ENCODE results near the gene MS4A6E.
"Not testable (repeated sequence)": the region's sequence is repeated elsewhere in the genome, so short reads cannot be mapped to it uniquely, and the experiment has no call there.

The MS4A6E gene

DNA sequence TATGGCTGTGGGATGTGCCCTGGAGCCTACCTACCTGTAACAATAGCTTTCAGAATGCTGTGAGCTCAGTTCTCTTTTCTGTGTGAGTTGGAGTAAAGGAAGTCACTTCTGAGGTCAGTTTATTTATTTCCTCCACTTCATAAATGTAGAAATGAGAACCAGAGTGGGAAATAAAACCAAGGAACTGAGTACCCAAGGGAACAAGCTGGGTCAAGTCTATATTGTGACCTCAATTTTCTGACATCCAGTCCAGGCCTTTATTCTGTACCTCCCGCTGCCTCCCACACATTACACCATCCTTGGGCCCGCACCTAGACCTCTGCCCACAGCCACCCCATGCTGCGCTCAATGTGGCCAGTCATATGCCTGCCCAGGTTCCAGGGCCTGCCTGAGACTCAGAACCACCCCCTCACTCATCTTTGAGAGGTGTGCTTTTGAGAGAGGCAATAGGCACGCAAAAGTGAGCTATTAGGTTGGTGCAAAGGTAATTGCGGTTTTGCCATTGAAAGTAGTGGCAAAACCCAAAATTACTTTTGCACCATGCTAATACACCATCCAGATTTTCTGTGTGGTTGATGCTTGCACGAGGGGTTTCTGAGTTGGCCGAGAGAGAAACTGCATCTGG, 9.8 kb downstream of the MS4A6E start:
- peak; percentile 29 to 47 for DNase-seq

DNA sequence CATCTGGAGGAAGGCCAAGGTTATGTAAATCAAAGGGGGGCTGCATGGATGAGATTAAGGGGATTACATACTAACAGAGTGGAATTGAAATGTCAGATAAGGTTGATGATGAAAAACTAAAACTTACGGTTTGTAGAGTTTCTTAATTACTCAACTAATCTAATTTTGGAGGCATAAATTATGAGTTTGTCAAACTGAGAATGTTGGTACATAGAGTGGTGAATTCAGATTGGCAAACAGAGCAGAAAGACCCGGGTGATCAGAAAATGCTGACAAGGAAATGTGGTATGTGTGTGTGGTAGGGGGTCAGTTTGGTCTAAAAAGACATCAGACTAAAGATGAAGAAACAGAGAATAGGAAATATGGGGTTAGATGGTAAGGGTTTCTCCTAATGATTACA, 11.0 kb downstream of the MS4A6E start:
- no peak for DNase-seq

DNA sequence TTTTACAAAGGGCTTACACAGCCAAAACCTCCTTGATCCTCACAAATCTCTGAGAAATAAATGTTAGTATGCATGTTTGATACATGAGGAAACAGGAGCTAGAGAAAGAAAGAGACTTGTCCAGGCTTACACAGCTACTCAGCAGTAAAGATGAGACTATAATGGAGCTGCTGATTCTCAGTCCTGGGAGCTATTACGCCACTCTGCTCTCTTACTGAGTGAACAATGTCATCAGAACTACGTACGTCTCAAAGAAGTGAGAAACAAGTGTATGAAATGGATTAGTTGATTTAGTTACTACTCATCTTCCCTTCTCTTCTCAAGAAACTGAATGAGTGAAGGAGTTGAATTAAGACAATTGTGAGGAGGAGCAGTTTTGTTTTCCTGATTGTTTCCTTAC, 12.3 kb downstream of the MS4A6E start:
- no peak for DNase-seq

DNA sequence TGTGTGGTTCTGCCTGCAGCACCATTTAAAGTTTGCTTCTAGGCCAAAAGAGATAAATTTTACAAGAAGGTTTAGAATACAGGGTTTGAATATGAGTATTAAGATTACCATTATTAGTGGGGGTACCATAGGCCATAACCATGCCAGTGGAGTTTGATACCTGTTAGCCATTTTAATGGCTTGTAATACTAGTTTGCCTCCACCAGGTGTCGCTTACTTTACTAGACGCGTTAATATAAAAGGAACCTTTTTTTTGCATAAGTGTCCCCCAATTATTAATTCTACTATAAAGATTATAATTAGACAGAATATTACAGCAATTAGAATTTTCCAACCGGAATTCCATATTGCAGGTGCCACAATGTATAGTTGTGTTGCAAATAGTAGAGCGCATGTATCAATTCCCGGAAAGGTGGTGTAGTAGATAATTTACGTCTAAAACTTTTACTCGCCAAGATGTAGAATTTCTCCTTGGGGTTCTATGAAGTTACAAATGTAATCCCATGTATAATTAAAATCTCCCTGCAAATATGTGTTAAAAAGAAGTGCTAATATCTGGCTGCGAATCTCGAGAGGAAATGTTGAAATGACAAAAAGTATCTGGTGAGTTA, 16.1 kb downstream of the MS4A6E start:
- peak; percentile 42 to 65 for DNase-seq

DNA sequence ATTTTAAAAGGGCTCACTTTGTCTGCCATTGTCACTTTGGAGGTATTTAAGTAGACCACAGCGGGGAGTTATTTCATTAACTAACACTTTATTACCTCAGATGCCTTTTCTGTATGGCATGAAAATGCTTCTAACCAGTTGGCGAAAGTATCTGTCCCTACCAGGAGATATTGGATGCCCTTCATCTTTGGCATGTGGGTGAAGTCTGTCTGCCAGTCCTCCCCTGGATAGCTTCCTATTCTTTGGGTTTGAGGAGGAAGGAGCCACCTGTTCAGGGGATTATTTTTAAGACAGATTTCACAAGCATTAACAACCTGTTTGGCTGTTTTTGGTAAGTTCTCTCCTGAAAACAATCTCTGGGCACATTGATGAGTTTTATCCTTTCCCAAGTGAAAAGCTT, 17.1 kb downstream of the MS4A6E start:
- DNase-seq, result no peak

DNA sequence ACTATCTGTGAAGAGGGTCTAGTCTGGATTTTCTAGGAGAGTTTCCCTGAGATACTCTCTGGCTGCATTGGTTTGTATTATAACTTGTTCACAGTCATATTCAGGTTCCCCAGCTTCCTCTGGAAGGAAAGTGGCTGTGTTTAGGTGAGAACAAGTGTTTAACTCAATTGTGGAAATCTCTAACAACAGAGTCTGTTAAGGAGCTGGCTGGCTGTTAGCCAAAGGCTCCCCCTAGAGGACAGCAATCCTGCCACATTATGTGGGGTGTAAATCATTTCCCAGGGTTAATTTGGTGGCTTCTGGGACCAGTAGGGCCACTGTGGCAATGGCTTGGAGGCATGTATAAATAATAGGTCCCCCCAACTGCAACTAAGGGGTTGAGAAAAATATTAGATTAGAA, 18.4 kb downstream of the MS4A6E start:
- DNase-seq, result peak; percentile 63 to 66

DNA sequence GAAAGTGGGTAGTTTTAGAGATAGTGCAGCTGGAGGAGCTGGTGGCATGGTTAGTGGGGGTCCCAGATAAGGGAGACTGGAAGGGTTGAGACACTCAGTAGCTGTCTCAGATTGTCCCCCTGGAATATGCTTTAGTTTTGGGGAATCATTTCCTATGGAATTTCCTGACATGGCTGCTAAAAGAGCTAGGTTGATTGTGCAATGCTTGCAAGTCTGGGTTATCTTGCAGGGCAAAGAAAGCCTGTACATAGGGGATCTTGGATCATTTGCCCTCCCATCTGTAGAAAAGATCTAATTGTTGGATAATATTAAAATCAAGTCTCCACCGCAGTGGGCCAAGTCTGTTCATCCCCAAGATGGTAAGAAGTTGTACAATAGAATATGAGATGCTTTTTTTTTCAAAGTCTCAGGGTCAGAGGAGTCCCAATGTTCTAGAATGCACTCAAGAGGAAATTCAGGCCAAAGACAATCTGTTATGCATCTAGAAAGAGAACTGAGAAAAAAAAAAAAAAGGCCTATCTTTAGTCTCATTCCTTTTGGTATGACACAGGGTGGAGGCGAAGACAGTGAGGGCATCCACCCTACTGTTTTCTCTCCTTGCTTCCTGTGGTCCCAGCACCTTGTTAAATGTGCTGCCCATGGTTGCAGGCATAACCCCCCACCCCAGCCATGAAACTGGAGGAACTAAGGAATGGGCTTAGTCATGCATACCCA, 20.2 kb downstream of the MS4A6E start:
- no peak for DNase-seq

DNA sequence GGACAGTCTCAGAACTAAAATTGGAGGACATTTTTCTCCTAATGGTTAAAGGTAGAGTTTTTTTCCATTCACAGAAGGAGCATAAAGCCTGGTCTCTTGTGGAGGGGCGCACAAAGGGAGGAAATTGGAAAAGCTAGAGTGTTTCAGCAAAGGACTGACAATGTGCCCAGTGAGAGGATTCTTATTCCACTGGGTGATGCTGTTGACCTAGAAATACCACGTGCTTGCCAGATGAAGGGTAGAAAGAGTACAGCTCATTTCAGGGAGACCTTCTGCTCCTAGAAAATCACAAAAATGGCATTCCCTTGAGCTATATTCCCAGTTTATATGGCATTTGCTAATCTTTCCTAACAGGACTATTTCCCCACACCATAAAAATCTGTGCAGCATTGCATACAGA, 21.1 kb downstream of the MS4A6E start:
- peak in 1 of 2 donors; percentile 23 for DNase-seq

DNA sequence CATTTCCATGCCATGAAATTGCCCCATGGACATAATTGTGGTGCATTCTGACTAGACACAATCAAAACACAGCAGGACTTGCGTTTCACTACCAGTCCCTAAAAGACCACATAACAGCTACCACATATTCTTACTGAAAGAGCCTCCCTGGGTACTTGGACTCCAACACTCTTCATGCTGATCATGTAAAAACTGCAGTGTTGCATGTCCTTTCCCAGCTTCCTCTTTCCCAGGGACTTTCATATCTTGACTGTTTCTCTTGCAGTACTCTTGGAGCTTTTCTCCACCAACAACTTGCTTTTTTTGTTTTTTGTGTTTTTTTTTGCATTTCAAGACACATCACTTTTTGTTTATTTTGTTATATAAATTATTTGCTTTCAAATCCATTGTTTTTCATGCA, 22.9 kb downstream of the MS4A6E start:
- peak; percentile 59 to 63 for DNase-seq

DNA sequence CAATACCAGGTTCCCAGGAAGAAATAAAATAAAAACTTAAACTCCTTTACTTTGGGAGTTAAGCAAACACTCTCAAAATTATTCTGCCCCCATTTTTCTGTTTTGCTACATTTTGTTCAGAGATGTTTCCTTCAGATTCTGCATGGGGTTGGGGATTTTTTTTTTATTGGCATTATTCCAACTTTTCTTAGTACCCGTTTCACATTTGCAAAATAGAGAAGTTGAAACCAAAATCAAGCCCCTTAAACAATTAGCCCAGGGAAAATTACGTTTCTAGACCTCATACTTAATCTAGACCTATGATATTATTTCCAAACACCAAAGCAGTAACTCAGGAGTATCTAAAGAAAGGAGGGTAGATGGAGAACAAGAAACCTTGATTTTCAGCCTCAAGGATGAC, 30.7 kb downstream of the MS4A6E start:
- peak in 1 of 2 donors; percentile 39 for DNase-seq

DNA sequence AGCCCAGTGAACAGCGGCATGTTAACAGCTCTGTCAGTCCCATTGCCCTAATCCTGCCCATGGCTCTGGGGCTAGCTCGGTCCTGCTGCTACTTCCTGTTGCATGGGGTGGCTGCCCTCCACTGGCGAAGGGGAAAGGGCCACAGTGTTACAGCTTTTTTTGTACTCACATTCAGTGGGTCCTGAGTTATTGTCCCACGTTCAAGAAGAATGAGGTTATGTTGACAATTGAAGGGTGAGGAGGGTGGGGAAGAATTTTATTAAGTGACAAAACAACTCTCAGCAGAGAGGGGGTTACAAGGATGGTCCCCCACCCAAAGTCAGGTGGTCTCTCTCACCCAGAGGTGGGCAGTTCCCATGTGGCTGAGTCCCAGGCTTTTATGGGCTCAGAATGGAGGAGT, 33.6 kb downstream of the MS4A6E start:
- DNase-seq, result no peak

DNA sequence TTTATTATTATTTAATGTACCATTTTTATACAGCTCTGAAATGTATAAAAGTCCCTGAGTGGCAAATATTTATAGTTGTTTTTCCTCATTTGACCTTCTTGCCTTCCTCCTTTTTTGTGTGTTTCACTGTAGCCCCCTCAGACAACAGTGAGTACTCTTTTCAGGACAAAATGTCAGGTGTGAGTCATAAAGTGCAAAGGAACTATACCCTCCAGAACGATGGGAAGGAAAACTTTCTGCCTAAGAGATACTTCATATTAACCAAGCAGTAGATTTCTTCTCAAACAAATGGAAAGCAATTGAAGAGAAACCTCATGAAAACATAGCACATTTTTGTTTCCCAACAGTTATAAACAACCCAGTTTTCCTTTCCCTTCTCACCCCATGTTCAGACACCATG, 35.2 kb downstream of the MS4A6E start:
- no peak for DNase-seq

DNA sequence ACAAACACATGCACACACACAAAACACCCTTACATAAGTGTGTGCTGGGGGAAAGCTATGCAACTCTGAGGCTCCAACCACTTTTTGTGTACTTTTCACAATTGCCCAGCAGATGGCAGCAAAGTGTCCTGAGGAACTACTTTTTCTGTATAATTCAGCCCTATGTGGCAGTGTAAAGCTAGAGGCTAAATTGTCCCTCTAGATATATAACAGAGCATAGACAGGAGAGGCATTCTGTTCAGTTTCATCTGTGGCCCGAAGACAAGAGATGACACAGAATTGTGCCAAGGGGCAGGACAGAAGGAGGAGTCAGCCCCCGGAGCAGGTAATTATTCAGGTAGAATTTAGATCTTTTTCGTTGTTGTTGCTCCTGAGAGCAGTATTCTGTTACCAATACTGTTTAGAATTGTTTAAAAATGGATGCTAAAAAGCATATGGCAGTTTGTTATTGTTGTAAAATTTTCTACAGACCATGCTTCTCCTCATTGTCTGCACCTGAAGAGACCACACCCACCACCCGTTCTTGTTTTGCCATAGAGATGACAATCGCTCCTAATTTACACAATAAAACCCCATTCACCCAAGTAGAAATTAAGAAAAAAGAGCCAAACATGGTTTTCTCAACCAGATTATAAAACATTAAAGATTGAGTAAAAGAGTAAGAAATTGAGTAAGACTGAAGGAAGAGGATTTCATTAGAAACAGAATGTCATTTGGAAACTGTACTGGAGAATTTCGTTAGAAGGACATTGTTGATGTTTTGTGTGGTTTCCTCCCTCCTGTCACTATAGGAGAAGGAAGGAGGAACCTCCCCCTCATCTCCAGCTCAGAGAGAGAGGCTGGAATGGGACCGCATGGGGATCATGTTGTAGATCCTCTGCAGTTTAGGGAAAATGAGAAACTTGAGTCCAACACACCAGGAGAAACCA, 36.8 kb downstream of the MS4A6E start:
- peak; percentile 89 to 96 for DNase-seq

DNA sequence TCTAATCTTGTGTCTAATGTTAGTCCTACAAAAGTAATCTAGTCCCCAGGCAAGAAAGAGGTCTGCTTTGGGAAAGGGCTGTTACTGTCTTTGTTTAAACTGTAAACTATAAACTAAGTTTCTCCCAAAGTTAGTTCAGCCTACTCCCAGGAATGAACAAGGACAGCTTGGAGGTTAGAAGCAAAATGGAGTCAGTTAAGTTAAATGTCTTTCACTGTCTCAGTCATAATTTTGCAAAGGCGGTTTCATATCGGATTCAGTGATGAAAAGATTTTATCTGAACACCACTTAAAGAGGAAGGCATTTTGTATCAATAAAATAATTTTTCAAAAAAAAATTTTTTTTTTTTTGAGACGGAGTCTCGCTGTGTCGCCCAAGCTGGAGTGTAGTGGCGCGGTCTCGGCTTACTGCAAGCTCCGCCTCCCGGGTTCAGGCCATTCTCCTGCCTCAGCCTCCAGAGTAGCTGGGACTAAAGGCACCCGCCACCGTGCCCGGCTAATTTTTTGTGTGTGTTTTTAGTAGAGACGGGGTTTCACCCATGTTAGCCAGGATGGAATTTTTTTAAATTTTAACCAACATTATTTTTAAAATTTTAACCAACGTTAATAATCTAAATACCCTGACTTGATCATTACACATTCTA, 39.3 kb downstream of the MS4A6E start:
- not testable (repeated sequence) for DNase-seq

DNA sequence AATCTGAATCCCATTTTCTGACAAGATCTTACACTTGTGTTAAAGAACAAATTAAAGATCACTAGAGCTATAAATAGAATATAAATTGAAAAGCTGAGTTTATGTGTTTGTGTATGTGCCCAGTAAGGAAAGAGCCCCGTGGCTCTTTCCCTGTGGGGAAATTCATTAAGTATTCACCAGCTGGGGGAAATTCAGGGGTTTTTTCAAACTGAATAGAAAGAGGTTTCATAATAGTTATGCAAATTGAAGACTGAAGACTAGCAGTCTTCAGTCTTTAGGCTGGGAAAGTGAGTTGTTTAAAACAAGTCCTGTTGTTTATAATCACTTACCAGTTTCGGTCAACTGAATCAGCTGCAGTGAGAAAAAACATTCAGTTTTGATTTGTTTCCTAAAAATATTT, 40.0 kb downstream of the MS4A6E start:
- peak; percentile 56 to 82 for DNase-seq

DNA sequence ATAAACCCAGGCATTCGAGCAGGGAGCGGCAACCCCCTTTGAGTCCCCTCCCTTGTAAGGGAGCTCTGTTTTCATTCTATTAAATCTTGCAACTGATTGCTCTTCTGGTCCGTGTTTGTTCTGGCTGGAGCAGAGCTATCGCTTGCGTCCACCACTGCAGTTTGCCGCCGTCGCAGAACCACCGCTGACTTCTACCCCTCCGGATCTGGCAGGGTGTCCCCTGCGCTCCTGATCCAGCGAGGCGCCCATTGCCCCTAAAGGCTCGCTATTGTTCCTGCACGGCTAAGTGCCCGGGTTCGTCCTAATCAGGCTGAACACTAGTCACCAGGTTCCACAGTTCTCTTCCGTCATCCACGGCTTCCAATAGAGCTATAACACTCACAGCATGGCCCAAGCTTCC, 40.8 kb downstream of the MS4A6E start:
- DNase-seq, result no peak

DNA sequence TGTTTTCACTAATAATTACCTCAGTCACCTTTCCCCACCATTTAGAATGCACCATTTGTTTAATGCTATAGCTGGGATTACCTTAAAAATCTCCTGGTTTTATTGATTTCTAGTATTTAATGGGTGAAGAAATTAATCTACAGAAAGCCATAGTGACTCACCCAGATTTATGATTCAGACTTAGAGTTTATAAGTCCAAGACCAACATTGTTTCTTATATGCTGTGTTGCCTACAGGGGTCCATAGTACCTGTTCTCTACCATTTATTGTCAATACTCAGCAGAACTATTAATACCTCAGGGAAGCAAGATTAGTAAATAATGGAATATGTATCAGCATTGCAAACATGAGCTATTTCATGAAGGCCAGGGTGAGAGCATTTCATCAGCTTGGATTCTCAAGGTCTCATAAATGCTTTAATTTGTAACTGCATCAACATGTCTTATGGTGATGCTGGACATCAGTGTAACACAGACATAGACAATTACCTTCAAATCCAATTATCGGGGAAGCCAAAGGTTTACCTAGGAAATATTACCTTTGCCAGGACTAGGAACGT, 43.3 kb downstream of the MS4A6E start:
- DNase-seq, result no peak

DNA sequence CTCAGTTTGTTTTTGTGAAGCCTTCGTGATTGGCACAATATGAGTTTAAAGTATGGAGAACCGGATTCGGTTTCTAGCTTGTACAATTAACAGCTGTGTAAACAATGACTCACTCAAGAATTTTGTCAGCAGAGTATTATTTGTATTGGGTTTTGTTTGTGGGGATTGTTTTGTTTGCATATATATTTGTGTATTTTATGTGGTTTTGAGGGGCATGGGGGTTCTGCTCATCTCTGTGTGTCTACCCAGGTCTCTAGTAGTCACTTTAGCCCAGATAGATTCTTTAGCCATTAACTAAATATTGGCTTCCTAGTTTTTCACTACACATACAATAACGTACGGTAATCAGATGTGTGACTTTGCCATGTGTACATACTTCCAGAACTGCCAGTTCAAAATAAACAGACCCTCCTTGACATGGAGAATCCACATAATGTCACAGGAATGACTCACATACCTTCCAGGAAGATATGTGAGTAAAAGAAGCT, 43.8 kb downstream of the MS4A6E start:
- no peak for DNase-seq

DNA sequence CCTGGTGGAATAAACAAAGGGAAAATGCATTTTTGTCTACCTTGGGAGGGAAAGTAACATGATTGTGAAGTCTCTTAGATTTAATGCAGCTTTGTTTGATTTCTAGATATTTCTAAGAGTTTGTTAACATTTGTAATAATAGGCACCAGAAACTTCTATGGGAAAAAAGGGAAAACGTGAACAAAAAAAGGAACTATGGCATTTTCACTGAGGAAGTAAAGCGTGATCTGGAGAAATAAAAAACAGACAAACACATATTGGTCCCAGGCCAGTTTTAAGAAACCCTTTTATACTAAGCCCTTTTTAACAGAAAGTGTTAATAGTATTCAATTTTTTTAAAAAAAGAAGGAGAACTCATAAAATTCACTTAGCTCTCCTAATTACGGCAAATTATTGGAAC, 44.3 kb downstream of the MS4A6E start:
- peak in 1 of 2 donors; percentile 39 for DNase-seq

DNA sequence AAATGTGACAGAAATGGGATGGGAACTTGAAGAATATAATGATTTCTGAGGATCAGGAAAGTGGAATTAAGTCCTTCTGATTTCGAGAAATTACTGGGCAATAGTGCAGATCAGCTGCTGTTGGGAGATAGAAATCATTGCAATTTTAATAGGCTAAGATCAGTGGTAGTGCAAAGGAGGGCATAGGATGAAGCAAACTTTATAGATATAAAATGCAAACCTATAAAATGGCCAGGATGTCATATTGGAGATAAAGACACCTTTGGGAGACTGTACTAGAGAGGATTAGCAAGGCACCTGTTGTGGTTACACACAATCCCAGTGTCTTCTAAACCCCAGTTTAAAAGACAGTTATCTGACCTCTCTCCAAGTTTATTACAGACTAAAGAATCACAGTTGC, 44.8 kb downstream of the MS4A6E start:
- DNase-seq, result no peak

DNA sequence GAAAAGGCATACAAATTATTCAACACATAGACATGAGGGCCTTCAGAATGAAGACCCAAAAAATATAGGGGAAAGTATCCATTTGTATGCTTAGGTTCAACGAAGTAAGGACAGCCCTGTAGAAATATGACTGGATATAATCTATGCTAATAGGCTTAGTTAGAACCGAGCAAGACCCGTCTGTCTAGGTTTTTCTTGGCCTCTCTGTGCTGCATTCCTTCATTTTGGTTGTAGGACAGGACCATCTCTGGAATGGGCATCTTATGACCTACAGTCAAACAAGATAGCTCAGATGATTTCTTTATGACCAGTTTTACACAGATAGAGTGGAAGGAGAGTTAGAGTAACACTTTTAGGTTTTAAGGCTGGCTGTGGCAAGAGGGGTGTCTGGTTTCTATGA, 45.7 kb downstream of the MS4A6E start:
- no peak for DNase-seq

DNA sequence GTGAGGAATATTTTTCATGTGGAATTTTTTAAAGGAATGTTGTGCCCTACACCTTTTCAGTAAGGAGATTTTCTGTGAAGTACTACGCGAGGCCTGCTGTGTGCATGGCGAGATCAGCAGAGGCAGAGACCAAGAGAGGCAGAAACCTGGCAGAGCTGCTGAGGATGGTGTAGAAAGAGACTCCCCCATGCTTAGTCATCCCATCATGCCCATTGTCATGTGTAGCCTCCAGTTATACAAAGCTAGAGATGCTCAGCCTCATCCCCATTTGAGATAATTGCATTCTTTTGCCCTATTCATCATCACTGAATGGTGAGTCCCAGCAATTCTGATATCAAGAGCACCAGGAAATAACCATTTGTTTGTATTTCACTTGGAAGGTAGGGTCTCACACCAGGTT, 48.3 kb downstream of the MS4A6E start:
- peak; percentile 30 to 51 for DNase-seq
